T-helper 2 cell (primary cell): Measurements from ENCODE around the gene ZNF609.
"Not testable (repeated sequence)": the region's sequence is repeated elsewhere in the genome, so short reads cannot be mapped to it uniquely, and the experiment has no call there.

ENCODE experiments used
- DNase-seq, 5 experiments: peaks; one replicate each; pipeline versions ENCODE4 v3.0.0 to v3.0.0-alpha.2; 2012 to 2022

ZNF609 gene

DNA sequence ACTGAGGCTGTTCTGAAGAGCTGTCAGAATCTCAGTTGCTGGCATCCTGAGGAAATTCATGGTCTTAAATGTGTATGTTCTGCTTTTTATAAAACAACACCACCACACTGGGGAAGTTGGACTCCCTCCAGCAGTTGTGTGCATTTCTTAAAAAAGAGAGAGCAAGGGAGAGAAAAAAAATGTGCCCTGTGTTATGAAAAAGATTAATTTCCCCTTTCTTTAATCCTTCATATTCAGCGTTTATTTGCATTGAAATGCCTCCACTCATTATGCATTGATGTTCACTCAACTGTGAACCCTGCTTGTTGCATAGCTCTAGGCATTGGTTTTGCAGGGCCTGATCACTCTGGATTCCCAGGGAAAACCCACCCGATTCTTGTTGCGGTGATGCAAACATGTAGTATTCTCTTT, 4.4 kb upstream of the ZNF609 start:
- no peak for DNase-seq

DNA sequence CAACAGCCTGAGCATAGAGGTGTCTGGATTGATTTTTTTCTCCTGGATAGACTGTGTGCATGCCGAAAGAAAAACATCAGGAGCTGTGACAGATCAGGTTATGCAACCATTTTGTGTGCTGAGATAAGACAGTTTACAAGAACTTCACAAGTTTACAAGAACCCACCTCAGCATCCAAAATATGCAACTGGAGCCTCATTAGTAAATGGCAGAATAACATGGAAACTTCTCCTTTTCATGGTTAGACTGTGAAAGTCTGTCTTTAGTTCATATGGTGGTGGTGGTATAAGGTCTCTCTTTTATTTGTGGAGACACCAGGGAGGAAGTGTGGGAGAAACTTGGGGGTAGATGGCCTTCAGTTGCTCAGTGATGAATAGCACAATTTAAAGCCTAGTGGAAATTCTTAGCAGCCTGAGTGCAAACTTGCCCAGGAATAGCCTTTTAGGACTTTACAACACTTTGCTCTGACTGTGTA, 3.7 kb upstream of the ZNF609 start:
- DNase-seq: no peak

DNA sequence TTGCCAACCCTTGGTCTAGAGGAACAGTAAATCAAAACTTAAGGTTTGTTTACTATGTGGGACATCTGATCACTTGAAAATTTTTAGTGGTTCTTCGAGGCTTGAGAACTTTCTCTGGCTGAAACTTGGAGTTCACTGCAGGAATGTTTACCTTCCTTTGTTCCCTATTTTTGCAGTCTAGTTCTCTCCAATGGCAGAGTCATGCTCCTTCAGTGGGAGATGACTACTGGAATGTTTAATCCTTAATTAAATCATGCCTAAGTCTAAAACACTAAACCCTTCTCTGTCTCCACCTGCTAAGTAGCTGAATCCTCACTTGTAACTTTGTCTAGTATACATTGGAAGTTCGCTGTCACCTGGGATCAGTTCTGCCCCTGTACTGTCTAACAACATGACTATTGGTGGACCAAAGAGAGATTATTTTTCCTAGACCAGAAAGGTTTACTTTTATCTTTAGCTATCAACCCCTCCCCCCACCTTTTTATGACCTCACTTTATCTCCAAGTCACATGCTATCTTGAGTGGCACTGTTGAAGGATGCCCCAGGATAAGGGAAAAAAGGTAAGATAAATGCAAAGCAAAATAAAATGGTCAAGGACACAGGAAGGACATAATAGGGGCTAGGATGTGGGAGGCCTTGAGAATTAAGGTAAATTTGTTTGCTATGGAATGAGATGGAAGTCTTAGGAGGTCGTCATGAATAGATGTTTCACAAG, 1.2 kb upstream of the ZNF609 start:
- no peak for DNase-seq

DNA sequence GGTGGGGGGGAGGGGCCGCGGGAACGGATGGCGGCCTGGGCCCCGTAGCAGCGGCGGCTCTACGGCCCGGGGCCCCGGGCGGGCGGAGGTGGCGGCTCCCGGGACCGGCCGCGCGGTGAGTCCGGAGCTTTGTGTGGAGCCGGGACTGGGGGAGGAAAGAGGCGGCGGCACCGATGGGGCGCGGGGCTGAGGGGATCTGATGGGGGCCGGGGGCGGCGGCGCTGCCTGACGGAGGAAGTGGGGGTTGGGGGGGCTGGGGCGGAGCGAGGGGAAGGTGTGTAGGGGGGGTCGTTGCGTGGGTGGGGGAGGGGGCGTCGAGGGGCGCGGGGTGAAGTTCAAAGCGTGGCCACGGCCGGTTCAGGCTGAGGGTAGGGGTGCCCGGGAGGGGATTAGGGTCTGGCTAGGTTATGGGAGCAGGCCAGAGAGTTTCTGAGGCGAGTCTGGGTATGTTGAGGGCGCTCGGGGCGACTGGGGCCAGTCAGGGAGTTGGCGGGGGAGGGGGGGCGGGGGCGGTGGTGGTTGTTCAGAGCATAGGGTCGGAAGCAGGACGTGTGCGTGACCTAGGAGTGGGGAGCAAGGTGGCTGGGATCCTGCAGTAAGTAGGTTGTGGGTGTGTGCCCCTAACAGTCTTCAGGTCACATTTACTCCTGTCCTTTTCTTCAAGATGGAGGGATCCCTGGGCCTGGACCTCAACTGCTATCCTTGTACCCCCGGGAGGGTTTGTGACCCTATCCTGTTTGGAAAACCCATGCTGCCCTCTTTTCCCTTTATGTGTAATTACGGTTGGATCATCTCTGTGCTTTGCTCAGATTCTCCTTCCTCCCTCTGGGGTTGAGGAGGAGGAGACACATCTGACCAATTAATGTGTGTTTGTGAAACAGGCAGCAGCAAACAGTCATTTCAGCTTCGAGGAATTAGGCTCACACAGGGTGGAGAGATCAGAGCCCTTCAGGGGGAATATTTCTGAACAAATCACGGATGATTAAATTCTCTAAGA, 644 bp downstream of the ZNF609 start:
- DNase-seq: peak in 4 of 5 experiments; percentile 4 to 74 (median 10)

DNA sequence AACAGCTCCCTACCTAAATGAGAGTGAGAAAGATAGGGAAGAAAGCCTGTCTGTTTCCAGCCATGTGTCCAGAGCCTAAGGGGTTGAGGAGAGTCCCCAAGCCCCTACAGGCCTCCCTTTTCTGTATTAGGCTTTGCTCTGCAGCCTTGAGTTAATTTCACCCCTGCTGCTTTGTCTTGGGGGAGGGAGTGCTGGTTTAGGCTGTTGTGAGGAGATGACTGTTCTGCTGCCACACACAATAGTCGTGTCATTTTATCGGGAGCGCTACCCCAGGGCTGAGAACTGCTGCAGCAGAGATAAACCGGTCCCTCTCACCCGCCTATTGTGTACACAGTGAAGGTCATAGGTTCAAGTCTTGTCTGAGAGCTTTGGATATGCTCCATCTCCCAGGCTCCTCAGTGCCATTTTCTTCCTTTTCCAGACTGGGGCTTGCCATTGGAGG, 1.4 kb downstream of the ZNF609 start:
- DNase-seq: peak in 1 of 5 experiments; percentile 71

DNA sequence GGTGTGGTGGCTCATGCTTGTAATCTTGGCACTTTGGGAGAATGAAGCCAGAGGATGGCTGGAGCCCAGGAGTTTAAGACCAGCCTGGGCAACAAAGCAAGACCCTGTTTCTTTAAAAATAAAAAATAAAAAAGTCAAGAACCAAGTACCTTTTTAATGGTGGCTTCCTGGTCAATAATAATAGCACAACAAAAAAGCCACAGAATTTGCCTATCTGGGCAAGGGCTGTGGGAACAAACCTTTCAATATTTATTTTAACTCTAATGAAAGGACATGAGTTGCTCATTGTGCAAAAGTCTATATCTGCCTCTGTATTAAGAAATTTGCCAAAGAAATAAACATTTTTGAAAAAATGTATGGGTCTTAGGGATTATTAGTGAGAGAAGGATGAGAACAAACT, 2.1 kb downstream of the ZNF609 start:
- no peak for DNase-seq

DNA sequence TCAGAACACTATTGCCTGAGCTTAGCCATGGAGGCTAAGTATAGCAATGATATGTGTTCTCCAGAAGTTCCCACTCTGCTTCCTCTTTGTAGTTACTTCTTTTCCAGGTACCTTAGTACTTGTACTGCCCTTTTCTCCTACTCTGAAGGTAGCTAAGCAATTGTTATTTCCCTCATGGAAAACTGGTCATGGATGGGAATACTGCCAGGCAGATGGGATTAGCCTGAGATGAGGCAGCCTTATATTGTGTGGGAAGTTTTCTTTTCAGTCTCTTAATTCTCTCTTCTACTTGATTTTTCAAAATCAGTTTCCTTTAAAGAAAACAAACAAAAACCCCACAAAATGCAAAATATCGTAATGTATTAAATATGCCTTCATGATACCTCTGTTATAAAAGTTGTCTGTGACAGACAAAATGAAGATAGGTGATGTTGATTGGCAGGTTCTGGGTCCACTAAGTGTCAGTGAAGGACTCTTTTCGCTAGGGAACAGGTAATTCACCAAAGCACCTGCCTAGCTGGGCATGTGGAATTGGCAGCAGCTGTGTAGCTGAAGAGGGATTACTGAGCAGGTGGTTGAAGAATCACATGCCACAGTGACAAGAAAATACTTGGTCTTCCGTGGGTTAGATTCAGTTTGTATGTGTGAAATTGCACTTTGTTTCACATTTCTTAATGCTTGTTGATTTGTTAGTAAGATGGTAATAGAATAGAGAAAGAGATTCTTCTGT, 4.1 kb downstream of the ZNF609 start:
- DNase-seq: peak in 1 of 5 experiments; percentile 19

DNA sequence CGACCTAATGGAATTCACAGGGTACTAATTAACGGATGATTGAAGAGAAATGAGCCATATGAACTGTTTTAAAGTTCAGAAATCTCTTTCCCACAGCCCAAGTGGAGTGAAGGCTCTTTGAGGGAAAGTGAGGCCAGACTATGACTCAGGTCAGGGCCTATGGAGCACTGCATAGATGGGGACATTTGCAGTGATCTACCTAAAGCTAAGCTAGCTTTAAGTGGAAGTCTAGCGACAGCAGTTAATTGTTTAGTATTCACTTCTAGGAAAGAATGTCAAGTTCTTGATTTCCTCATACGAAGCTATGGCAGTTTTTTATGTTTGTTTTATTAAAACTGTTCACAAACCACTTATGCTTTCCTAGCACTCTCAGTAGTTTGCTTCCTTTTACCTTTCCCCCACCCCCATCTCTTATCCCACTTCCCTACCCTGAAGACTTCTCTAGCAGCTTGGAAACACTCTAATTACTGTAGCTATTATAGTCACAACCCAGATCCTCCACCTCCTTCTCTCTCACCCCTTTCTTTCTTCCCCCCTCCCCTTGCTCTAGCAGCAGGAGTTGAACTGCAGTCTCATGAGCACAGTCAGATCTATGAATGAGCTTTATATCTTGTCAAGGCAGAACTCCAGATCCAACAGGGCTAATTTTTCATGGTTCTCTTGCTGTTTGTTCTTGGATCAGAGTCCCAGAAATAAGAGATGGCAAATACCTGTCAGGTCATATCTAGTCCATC, 6.2 kb downstream of the ZNF609 start:
- no peak for DNase-seq

DNA sequence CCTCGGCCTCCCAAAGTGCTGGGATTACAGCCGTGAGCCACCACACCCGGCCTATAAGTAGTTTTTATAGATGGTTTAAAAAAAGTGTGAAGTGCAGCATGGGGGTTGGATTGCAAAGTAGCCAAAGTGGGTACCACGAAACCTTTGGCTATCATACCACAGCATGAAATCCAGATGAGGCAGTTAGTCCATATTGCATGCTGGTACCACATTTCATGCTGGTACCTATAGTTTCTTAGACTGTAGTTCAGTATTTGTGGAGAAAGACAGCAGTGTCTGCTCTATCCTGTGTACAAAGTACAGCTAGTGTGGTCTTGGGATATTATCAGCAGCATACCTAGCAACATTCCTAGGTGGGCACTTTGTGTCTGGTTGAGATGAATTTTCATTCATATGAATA, 11.8 kb downstream of the ZNF609 start:
- DNase-seq: no peak

DNA sequence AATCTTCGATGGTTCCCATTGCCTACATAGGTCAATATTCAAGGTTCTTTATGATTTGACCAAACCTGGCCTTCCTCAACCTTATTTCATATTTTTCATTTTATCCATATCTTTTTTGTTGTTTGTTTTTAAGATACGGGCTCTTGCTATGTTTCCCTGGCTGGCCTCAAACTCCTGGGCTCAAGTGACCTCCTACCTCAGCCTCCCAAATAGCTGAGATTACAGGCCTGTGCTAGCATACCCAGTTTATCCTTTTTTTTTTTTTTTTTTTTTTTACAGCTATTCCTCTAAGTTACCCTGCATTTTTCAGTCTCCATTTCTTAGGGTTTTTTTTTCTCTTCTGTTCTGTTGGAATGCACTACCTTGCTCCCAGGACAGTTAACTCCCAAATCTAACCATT, 14.5 kb downstream of the ZNF609 start:
- DNase-seq: no peak

DNA sequence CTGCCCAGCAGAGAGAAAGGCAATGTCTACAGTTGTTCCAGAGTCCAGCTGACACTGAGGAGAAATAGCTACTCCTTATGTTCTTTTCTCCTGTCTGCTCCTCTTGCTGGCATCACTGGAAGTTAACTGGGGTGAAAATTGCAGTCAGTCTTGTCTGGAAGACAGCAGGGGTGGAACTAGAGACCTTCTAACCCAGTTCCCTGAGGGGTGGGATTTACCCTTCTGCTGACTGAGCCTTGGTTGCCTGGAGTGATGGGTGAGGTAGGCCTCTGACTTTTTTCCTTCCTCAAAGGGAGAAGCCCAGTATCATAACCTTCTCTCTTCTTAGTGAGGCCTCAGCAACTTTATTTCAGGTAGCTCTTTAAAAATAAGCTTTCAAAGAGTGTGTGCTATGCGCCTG, 16.2 kb downstream of the ZNF609 start:
- no peak for DNase-seq

DNA sequence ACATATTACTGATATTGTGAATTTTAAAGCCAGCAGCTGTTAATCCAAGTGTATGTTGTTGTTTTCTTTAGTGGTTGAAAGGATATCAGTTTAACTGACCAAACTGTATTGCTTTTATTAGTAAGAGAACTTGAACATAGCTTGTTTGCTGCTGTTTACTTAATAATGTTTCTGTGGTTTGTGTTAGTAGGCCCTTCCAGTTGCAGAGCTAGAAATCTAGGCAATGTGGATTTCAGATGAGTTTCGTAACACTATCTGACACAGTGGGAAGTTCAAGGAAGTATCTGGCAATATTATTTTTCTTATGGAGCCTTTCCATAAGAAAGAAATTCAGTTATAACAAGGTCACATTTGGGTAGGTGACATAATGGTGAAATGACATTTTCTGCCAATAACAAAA, 18.5 kb downstream of the ZNF609 start:
- DNase-seq: no peak

DNA sequence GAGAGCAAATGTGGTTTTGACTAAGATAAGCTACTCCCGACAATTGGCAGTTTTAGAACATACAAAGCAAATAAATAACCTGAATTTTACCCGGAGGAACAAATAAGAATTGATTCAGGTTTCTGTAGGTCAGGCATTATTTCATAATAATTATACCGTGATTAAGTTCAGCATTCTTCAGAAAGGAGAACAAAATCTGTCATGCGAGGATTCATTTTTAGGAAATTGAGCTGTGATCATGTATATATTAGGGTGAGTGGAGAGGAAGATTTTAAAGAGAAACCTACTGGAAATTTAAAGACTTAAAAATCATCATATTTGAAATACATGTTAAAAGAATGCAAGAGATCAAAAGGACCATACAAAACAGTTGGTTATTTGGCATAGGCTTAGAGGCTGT, 20.5 kb downstream of the ZNF609 start:
- no peak for DNase-seq

DNA sequence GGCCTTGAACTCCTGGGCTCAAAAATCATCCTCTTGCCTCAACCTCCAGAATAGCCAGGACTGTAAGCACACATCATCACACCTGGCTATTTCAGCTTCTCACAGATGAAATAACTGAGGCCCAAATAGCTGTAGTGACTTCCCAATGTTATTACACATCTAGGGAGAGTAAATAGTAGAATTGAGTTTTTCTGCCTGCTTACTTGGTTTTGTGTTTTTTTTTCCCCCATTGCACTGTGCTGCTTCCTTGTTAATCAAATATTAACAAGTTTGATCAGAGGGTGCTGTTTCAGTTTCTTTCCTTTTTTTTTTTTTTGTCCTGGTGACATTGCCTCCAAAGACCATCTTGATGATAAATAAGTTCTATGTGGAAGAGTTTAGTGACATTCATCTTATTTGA, 23.4 kb downstream of the ZNF609 start:
- no peak for DNase-seq

DNA sequence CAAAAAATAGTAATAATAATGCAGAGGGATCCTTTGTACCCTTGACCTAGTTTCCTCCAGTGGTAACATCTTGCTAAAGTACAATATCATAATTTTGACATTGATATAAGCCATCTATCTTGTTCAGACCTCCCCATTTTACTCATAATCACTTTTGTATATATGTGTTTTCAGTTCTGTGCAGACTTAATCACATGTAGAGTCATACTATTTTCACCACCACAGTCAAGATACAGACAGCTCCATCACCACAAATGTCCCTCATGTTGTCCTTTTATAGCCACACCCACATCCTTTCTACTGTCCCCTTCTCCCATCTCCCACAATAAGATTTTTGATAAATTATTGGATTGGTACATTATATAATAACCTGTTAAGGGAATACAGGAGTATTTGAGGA, 25.4 kb downstream of the ZNF609 start:
- DNase-seq: peak in 1 of 5 experiments; percentile 23

DNA sequence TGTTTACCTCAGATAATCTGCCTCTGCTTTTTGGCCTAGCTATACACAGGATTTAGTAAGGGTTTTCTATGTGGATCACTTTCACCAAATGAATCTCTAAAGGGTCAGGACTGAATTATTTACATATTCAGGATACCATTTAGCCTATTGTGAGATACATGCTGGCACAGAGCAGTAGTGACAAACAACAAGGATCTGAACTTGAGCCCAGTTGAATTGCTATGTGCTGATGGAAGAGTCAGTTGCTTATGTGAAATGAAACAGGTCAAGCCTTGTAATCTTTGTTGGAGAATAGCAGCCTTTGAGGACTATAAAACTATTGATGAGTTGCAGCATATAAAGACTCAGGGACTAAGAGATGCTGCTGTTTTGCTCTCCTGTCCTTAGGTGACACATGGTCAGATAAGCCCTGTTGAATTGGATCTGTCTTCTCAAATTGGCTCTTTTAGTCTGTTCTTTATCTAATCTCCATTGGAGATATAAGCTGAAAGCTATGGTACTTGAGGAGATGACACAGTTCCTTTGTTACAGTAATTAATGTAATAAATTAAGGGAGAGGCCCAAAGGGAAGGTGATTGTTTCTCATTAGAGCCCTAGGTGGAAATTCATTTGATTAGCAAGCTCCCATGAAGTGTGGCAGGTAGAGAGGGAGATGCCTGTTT, 30.4 kb downstream of the ZNF609 start:
- DNase-seq: no peak

DNA sequence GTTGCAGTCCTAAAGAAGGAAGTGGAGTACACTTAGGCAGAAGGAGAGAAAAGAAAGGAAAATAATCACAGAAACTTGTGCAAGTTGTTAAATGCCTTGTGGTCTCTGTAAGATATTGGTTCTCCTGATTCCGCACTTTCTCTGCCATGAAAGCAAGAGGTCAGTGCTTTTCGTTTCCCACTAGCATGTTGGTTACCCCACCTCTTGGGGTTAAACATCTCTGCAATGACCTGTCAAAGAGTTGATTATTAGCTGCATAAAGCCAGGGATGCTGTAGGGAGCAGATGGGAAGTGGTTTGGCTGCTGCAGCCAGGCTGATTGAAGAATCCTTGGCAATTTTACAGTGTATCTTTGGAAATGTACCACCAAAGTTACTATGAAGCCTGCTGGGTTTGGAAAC, 33.3 kb downstream of the ZNF609 start:
- DNase-seq: no peak

DNA sequence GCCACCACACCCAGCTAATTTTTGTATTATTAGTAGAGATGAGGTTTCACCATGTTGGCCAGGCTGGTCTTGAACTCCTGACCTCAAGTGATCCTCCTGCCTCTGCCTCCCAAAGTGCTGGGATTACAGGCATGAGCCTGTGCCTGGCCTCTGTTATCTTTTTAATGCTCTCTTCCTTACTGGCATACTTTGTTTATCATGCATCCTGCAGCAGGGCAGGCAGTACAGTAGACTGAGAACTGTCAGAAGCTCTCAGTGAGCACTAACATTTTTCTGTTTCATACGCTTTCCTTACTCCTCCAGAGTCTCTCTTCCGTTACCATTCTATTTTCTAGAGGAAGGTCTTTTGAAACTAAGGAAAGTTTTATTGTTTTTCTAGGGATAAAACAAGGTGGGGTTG, 35.6 kb downstream of the ZNF609 start:
- not testable (repeated sequence) for DNase-seq

DNA sequence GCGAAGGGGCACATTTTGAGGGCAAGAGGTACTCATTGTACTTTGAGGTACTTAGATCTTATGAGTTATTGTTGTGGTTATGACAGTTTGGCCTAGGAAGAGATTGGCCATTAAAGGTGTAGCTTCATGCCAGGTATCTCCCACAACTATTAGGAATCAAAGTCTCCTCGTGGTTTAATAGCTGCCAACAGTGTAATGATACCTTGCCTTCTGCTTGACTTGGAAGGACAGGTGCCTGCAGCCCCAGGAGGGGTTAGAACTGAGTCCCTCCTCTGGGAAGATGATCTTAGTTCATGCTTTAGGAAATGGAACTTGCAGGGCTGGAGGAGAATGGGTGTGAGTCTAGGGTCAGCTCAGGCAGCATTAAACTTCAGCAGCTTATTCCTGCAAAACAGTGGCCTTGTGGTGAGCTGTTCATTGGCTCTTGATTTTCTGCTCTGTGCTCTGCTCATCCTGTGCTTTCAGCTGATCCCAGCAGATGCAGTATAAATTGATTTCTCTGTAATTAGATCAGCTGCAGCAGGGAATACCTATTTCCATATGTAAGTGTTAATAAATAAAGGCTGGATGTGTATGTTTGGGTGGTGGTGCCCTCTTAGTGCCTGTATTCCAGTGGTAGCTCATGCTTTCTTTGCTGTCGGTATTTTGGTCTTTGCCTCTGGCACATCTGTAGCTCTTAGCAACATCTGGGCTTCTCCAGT, 40.5 kb downstream of the ZNF609 start:
- DNase-seq: no peak

DNA sequence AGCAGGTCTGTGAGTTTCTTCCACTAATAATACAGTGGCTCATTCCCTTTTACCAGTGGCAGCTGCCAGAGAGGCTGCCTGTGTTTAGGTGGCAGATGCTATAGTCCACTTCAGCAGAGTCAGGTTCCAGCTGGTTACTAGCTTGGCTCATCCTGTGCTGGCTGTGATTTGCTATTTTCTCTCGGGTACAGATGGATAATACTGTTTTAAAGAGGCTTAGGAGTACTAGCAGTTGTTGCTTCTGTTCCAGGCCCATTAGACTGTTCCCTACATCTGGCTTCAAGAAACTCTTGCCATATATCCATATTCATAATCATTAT, 41.0 kb downstream of the ZNF609 start:
- DNase-seq: no peak

DNA sequence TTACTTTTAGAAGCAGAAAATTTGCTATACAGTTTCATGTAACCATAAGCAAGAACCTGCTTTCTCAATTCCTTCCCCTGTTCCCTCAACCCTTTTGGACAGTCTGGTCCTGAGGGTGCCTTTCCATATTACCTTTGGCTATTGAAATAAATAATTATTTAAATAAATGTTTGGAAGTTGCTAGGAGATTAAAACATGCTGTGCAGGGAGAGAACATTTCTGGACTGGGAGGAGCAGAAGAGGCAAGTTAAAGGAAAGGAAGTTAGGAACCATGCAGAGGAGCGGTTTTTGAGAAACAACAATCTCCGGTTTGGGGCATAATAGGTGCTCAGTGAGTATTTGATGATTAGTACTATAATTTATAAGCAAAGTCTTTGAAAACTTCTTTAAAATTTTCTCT, 41.8 kb downstream of the ZNF609 start:
- DNase-seq: no peak
